Endothelial cell (in vitro differentiated cells): ENCODE data around the gene PRELID1. TPM values are rescaled to one million over a fixed set of nuclear protein-coding genes. Genes with fewer than 3 reads are reported as not detected.

Experiments used
- DNase-seq: peaks from one replicate; pipeline ENCODE4 v3.0.0; 2021; ENCODE audit warnings: low spot score
- H3K27ac Mint-ChIP-seq: one replicate; pipeline ENCODE4 v1.8.0; 2021; ENCODE audit warnings: mixed read lengths, inconsistent platforms; ENCODE audit not compliant: unreplicated experiment
- H3K27me3 Mint-ChIP-seq: one replicate; pipeline ENCODE4 v1.8.0; 2021; ENCODE audit warnings: mild to moderate bottlenecking, moderate library complexity, mixed read lengths, inconsistent platforms; ENCODE audit not compliant: unreplicated experiment
- H3K36me3 Mint-ChIP-seq: one replicate; pipeline ENCODE4 v1.8.0; 2021; ENCODE audit warnings: mild to moderate bottlenecking, low read depth, mixed read lengths, inconsistent platforms; ENCODE audit not compliant: unreplicated experiment
- H3K4me1 Mint-ChIP-seq: one replicate; pipeline ENCODE4 v1.8.0; 2021; ENCODE audit warnings: mild to moderate bottlenecking, mixed read lengths, inconsistent platforms; ENCODE audit not compliant: unreplicated experiment
- H3K4me3 Mint-ChIP-seq: one replicate; pipeline ENCODE4 v1.8.0; 2021; ENCODE audit warnings: mild to moderate bottlenecking, mixed read lengths, inconsistent platforms; ENCODE audit not compliant: unreplicated experiment
- H3K9me3 Mint-ChIP-seq: one replicate; pipeline ENCODE4 v1.8.0; 2021; ENCODE audit warnings: mixed read lengths, inconsistent platforms; ENCODE audit not compliant: unreplicated experiment
- total RNA-seq: library from RNA; stranded (reverse); fragmentation: NEBNext Ultra II Directional; extraction: Animal tissue kit (Norgen Biotek cat#: 25700); gene quantifications from one replicate; pipeline ENCODE4 v1.2.1, GENCODE V29; 2021; ENCODE audit not compliant: unreplicated experiment
- TF ChIP-seq, protein P1 (sequence below): fragments of 200-600 bp; sonication (generic); IDR thresholded peaks from one replicate; pipeline ENCODE4 v1.5.0; 2021; ENCODE audit warnings: antibody characterized with exemption; ENCODE audit not compliant: unreplicated experiment

PRELID1 gene
- total RNA-seq, 1 donor from 2014 or later: 198 TPM

DNA sequence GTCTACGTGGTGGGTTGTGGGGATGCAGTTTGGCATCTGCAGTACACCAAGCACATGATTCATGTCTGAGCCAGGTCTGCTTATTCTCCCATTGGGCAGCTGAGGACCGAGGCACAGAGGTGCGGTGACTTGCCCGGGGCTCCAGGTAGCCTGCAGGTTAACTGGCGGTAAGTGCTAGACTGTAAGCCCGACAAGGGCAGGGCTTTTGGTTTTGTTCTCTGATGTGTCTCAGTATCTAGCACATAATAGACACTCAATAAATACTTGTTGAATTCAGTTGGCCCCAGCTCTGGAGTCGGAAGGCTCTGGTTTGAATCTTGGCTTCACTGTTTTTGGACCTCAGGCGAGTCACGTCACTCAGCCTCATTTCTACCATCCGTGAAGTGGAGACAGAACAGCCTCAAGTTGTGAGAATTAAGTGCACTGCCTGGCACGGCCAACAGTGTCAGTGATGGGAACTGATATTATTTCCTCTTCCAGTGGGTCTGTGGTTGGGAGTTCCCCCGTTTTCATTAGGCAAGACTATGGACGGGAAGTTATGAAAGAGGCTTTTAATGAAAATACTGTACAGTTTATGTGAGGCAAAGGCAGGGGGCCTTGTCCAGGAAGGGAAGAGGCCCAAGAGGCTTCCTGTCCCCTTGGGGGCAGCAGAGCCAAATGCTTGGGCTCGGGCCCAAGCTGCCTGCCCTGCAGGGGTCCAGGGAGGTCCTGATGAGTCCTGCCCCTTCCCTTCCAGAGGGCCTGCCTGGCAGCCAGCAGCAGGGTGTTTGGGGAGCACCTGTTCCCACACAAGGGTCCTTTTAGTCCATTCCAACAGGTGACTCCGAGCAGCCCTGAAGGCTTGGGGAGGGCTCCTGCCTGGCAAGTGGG is 3.3 kb downstream of the PRELID1 start:
- Mint-ChIP-seq H3K27me3 (peaks cover 38% of the 10 kb centered on the region), H3K4me1 (peaks cover 51% of the 10 kb centered on the region), H3K9me3 (no peaks in the 10 kb centered on the region), H3K4me3 (peak overlapping the region; percentile 83), H3K27ac (no peak overlapping the region), H3K36me3 (peaks cover 33% of the 10 kb centered on the region)
- no peak for DNase-seq
- TF ChIP-seq, protein P1, sequence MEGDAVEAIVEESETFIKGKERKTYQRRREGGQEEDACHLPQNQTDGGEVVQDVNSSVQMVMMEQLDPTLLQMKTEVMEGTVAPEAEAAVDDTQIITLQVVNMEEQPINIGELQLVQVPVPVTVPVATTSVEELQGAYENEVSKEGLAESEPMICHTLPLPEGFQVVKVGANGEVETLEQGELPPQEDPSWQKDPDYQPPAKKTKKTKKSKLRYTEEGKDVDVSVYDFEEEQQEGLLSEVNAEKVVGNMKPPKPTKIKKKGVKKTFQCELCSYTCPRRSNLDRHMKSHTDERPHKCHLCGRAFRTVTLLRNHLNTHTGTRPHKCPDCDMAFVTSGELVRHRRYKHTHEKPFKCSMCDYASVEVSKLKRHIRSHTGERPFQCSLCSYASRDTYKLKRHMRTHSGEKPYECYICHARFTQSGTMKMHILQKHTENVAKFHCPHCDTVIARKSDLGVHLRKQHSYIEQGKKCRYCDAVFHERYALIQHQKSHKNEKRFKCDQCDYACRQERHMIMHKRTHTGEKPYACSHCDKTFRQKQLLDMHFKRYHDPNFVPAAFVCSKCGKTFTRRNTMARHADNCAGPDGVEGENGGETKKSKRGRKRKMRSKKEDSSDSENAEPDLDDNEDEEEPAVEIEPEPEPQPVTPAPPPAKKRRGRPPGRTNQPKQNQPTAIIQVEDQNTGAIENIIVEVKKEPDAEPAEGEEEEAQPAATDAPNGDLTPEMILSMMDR: no peak

DNA sequence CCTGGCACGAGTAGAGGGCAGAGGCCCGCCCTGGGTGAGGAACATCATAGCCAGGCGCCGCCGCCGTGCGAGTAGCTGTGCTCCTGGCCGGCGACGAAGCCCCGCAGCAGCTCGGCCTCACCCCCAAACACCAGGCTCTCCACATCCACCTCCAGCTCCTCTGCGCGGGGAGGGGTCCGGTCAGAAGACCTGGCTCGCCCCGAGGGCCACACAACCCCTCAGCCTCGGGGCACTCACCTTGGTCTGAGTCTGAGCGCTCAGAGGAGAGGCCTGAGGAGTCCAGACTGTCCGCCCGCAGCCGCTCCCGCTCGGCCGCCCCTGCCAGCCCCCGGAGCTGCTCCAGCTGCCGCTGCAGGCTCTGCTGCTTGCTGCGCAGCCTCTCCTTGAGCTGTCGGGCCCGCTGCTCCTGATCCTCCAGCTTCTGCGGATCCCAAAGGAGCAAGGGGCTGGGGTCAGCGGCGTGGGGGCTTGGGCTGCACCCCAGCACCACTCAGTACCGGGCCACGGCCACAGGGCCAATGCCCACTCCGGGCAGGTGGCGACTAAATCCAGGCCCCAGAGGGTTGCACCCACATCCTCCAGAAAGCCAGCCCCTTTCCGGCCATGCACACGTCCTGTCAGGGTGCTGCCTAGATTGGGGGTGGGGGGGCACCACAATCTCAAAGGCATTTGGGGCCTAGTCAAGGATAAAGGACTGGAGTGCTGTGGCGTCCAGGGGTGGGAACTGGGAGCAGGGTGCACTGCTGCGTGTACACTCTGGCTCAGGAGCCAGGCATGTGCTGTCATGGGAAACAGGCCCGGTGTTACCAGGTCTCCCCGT is 4.2 kb downstream of the PRELID1 start:
- peaks cover 33% of the 10 kb centered on the region for H3K36me3 Mint-ChIP-seq
- H3K27ac Mint-ChIP-seq: no peak overlapping the region
- TF ChIP-seq, protein P1: no peak
- no peaks in the 10 kb centered on the region for H3K9me3 Mint-ChIP-seq
- peaks cover 33% of the 10 kb centered on the region for H3K27me3 Mint-ChIP-seq
- peaks cover 48% of the 10 kb centered on the region for H3K4me1 Mint-ChIP-seq
- no peak for DNase-seq
- H3K4me3 Mint-ChIP-seq: no peak overlapping the region

DNA sequence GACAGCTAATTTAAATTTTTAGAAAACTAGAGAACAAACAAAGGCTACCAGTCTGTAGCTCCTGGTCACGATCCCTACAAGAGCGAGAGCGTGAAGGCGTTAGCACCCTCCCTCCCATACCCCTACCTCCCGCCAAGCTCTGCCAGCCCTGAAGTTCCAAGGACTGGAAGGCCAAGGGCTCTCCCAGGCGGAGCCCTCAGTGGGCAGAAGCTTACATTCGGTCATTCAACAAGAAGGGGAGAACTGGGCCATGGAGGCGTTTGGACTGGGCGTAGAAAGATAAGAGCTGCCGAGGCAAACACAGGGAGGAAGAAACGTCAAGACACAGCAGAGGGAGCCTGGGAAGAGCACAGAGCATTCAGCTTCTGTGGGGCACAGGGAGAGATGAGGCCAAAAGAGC is 5.1 kb downstream of the PRELID1 start:
- H3K4me1 Mint-ChIP-seq: peaks cover 50% of the 10 kb centered on the region
- DNase-seq: no peak
- TF ChIP-seq, protein P1: no peak
- H3K36me3 Mint-ChIP-seq: peaks cover 33% of the 10 kb centered on the region
- H3K9me3 Mint-ChIP-seq: no peaks in the 10 kb centered on the region
- H3K27ac Mint-ChIP-seq: peak overlapping the region; percentile 63
- peak overlapping the region; percentile 60 for H3K4me3 Mint-ChIP-seq
- H3K27me3 Mint-ChIP-seq: peaks cover 29% of the 10 kb centered on the region

DNA sequence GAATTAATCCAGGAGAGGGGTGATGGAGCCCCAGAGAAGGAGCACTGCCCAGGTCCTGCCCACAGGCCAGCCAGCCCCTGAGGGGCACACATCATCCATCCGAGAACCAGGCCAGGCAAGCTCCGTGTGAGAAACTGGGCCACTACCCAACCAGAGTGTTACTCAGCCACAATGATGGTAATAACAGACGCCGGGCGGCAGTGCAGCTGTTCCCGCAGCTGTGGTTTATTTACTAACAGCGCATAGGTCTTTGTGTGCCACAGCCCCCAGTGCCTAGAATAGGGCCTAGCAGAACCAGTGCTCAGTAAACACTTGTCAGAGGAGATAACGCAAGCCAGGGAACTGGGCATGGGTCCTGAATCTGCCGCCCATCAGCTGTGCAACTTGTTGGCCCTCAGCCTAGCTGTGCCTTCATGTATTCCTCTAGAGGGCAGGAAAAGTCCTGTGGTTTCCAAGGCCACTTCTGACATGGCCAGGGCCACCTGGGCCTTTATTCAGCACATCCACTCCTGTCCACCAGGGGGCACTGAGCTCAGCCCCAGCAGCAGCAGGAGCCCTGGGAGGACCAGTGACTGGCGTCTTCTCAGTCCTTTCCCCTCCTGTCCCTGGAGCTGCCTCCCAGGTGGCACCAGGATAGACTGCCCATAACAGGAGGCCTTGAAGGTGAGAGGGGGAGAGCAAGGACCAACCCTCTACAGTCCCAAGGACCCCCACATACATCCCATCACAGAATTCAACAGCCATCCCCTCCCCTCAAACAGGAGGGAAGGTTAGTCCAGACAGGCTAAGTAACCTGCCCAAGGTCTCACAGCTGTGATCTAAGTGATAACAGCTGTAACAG is 6.0 kb downstream of the PRELID1 start:
- no peak overlapping the region for H3K27ac Mint-ChIP-seq

More for the DNA sequence above, 6.0 kb downstream of the PRELID1 start:
- Mint-ChIP-seq H3K4me3 (peak overlapping the region; percentile 60), H3K36me3 (peaks cover 28% of the 10 kb centered on the region), H3K4me1 (peaks cover 43% of the 10 kb centered on the region), H3K9me3 (no peaks in the 10 kb centered on the region), H3K27me3 (peaks cover 23% of the 10 kb centered on the region)
- TF ChIP-seq, protein P1: peak; percentile 92
- DNase-seq: peak; percentile 81
